Thymus (tissue), 11 donors: ENCODE data around the gene ZNF536. TPM values are rescaled to one million over a fixed set of nuclear protein-coding genes. Genes with fewer than 3 reads are reported as not detected.
"Not testable (repeated sequence)": the region's sequence is repeated elsewhere in the genome, so short reads cannot be mapped to it uniquely, and the experiment has no call there.

ENCODE experiments used
- DNase-seq, 9 donors: peaks; one replicate each; pipeline ENCODE4 v3.0.0-alpha.2; 2013; ENCODE audit warnings: low spot score in 9 of 9, low read depth in 6 of 9, missing footprints in 1 of 9
- H3K27ac ChIP-seq, 2 donors: one replicate each; pipeline ENCODE4 v1.5.1; 2013; ENCODE audit warnings: control low read depth in 1 of 2, low read depth in 1 of 2, low read length in 1 of 2, mild to moderate bottlenecking in 1 of 2, moderate library complexity in 1 of 2
- H3K27me3 ChIP-seq, 2 donors: one replicate each; pipeline ENCODE4 v1.5.1; 2013; ENCODE audit warnings: low read length in 1 of 2; ENCODE audit not compliant: control insufficient read depth in 2 of 2, insufficient read depth in 1 of 2
- H3K36me3 ChIP-seq, 2 donors: one replicate each; pipeline ENCODE4 v1.5.1; 2013; ENCODE audit warnings: low read length in 1 of 2, mild to moderate bottlenecking in 1 of 2, moderate library complexity in 1 of 2; ENCODE audit not compliant: control insufficient read depth in 2 of 2, insufficient read depth in 2 of 2
- H3K4me1 ChIP-seq, 2 donors: one replicate each; pipeline ENCODE4 v1.5.1; 2013; ENCODE audit warnings: low read length in 2 of 2; ENCODE audit not compliant: control insufficient read depth in 2 of 2, insufficient read depth in 2 of 2
- H3K4me3 ChIP-seq, 2 donors: one replicate each; pipeline ENCODE4 v1.5.1; 2013; ENCODE audit warnings: low read length in 2 of 2, control low read depth in 1 of 2, mild to moderate bottlenecking in 1 of 2
- H3K9me3 ChIP-seq, 2 donors: one replicate each; pipeline ENCODE4 v1.5.1; 2013; ENCODE audit warnings: low read length in 1 of 2, mild to moderate bottlenecking in 1 of 2; ENCODE audit not compliant: control insufficient read depth in 2 of 2, insufficient read depth in 1 of 2
- WGBS: extraction: QIAGEN DNeasy Blood & Tissue Kit; methylation state at CpG from one replicate; pipeline ENCODE4 v1.1.7; 2013; 5-methylcytosine and 5-hydroxymethylcytosine counted together
- polyA plus RNA-seq: library from polyadenylated mRNA; stranded (reverse); fragments of 200-250 nt; gene quantifications from one replicate; pipeline ENCODE4 v1.2.3, GENCODE V29; 2013
- total RNA-seq: library from RNA; stranded (reverse); fragments of 120-200 nt; gene quantifications from one replicate; pipeline ENCODE4 v1.2.4, GENCODE V29; 2013
- donor health status: healthy.

Gene ZNF536
- total and polyA plus RNA-seq, 2 donors = 0.05 to 0.11 TPM

DNA sequence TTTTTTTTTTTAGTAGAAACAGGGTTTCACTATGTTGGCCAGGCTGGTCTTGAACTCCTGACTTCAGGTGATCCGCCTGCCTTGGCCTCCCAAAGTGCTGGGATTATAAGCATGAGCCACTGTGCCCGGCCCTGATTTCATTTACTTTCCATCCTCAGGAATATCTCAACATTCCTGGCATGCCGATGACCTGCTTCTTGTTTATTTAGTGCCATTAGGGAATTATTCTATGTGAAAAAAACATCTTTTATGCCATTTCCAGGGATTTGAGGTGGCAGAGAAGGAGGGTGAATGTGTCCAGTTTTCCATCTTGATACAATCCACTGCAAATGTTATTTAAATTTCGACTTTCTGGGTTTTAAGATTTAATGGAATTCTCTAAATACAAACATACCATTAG lies 45.0 kb downstream of the ZNF536 start:
- H3K27me3 ChIP-seq, H3K27ac ChIP-seq, H3K4me1 ChIP-seq, H3K4me3 ChIP-seq, DNase-seq, H3K9me3 ChIP-seq, H3K36me3 ChIP-seq: not testable (repeated sequence)
- WGBS = 85% methylated on average over 4 of the region's 4 CpGs

DNA sequence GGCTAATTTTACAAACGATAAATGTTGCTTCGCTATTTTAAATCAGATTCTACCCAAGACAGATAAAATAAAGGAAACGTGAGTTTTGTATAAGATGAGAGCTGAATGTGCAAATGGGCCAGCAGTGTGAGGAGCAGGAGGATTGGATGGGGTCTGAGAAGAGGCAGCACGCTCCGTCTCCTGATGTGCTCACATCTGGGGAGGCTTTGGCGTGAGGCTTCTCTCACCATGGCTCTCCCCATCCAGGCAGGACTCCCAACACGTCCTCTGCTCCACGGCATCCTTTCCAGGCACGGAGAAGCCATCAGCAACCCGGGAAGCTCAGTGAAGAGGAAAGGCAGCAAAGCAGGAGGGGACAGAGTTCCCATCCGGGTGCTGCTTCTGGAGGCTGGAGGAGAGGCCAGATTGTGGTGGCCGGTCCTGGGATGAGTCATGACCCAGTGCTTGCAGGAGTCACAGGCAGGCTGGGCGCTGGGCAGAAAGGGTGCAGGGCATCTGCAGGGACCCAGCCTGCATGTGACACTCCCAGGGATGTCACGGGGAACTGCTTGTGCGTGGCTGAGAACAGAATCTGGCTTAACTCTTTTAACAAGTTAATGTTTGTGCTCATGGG lies 47.5 kb downstream of the ZNF536 start:
- DNase-seq = no peak
- no peaks in the 10 kb centered on the region for H3K36me3 ChIP-seq
- WGBS = 86% methylated on average over 15 of the region's 15 CpGs
- no peaks in the 10 kb centered on the region for H3K4me1 ChIP-seq
- H3K27ac ChIP-seq = no peak overlapping the region
- no peak overlapping the region for H3K4me3 ChIP-seq
- no peaks in the 10 kb centered on the region for H3K9me3 ChIP-seq
- H3K27me3 ChIP-seq = no peaks in the 10 kb centered on the region

- Histone ChIP-seq H3K4me3 (no peak overlapping the region), H3K27me3 (no peaks in the 10 kb centered on the region), H3K9me3 (no peaks in the 10 kb centered on the region), H3K36me3 (no peaks in the 10 kb centered on the region), H3K4me1 (no peaks in the 10 kb centered on the region), H3K27ac (no peak overlapping the region)
- WGBS = 85% methylated on average over 8 of the region's 8 CpGs
- DNase-seq = no peak
Observed at GRCh38 chr19:30420316-30420715, 48.1 kb downstream of the ZNF536 start.

DNA sequence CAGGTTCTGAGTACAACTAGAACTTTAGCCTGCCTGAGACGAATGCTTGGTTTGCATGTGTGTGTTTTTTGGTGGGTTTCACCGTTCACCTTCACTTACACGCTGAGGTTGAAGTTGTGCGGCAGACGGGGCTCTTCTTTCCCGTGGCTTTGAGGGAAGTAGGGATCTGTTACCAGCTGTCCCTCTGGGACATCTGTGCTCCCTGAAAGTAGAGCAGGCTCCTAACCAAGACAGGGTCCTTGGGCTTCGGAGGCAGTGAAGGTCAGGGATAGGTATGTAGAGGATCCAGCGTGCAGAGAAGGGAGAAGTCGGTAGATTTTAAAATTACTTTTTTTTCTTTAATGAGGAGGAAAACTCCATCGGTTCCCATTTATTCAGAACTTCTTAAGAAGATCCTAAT lies 48.7 kb downstream of the ZNF536 start:
- DNase-seq = no peak
- Histone ChIP-seq H3K9me3 (no peaks in the 10 kb centered on the region), H3K27me3 (no peaks in the 10 kb centered on the region), H3K4me1 (no peaks in the 10 kb centered on the region), H3K36me3 (no peaks in the 10 kb centered on the region), H3K27ac (no peak overlapping the region), H3K4me3 (no peak overlapping the region)
- 89% methylated on average over 10 of the region's 10 CpGs for WGBS

- Histone ChIP-seq H3K27me3 (no peaks in the 10 kb centered on the region), H3K4me3 (no peak overlapping the region), H3K36me3 (no peaks in the 10 kb centered on the region), H3K27ac (no peak overlapping the region), H3K9me3 (no peaks in the 10 kb centered on the region), H3K4me1 (no peaks in the 10 kb centered on the region)
- 96% methylated on average over 8 of the region's 8 CpGs for WGBS
- DNase-seq = no peak
Observed at GRCh38 chr19:30421571-30421970, 49.4 kb downstream of the ZNF536 start.

- 88% methylated on average over 11 of the region's 11 CpGs for WGBS
- DNase-seq = no peak
- H3K9me3 ChIP-seq = no peaks in the 10 kb centered on the region
- H3K4me3 ChIP-seq = no peak overlapping the region
- H3K4me1 ChIP-seq = no peaks in the 10 kb centered on the region
- H3K27me3 ChIP-seq = no peaks in the 10 kb centered on the region
- no peak overlapping the region for H3K27ac ChIP-seq
- H3K36me3 ChIP-seq = no peaks in the 10 kb centered on the region
Observed at GRCh38 chr19:30423481-30423880, 51.3 kb downstream of the ZNF536 start.

DNA sequence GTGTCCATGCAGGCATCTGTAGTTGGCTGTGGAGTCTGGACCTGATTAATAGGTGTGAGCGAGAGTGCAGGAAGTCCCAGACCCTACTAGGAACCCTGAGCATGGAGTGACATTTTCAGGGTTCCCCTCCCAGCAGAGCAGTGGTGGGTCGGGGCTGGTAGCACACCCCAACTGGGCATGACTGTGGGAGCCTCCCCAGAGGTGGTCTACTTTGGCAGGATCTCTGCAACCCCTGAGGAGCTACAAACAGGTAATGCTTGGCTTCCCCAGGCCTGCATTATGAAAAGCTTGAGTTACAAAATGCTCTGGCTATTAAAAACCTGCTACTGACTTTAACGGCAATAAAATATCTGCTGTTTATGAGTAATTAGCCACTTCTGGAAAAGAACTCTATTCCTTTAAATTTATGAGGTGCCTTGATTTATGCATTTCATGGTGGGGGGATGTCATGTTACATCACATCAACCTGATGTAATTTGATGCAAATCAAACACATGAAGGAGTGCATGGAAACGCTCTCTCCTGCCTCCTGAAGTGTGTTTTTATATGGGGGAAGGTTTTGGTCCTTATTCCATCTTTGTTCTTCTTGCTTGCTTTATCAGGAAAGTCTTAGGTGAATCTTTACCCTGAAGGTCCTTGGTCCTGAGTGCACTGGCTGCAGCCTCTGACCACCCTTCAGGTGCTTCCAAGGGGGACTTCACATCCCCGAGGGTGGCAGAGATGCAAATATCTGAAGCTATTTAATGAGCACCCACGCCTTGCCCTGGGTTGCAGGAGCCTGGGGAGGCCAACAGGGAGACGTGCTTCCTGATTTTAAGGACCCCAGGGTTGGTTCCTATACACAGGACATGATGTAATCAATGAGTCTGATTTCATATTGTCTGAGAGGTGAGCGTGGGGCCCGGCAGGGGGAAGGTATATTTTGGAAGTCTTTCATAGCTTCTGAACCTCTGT lies 54.0 kb downstream of the ZNF536 start:
- H3K4me1 ChIP-seq = no peaks in the 10 kb centered on the region
- no peak for DNase-seq
- no peaks in the 10 kb centered on the region for H3K27me3 ChIP-seq
- no peak overlapping the region for H3K4me3 ChIP-seq
- WGBS = 86% methylated on average over 9 of the region's 9 CpGs
- no peaks in the 10 kb centered on the region for H3K36me3 ChIP-seq
- H3K27ac ChIP-seq = no peak overlapping the region
- no peaks in the 10 kb centered on the region for H3K9me3 ChIP-seq

DNA sequence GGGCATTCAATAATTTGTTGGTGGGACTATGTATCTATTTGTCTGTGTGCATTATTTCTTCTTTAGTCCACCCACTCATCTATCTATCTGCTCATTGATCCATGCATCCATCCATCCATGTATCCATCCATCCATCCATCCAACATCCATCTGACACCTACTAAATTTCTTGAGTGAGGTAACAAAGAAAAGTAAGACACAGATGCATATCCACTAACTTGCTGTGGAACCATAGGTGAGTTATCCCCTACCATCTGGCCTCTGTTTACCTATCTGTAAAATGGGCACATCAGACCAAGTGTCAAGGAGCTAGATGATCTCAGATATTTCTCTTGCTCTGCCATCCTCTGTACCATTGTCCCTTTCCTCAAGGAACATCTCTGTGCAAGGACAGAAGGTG lies 54.7 kb downstream of the ZNF536 start:
- Histone ChIP-seq H3K27ac (no peak overlapping the region), H3K4me3 (no peak overlapping the region), H3K9me3 (no peaks in the 10 kb centered on the region), H3K36me3 (no peaks in the 10 kb centered on the region), H3K27me3 (no peaks in the 10 kb centered on the region), H3K4me1 (no peaks in the 10 kb centered on the region)
- DNase-seq = no peak

DNA sequence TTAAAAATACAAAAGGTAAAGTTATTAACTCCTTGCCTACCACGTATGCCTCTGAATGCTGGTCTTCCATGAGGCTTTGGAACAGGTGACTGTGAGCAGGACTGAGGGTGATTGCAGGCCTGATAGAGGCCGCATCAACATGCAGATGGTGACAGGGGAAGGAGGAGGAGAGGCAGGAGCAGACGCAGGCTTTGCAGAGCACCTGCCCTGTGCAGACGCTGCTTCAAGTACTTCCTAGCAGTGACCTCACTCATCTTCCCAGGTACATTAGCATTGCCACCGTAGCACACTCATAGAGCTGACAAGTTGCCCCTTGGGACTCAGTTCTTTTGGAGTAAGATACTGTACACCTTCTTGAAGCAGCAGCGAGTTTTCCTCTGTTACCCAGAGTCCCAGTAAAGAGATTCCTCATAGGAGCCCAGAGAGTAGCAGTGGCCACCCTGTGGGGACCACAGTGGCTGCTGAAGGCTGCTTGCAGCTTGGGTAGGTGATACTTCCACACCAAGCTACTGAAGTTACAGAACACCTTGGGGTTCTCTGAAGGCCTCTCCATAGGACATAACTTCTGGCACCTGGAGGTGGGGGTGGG lies 56.0 kb downstream of the ZNF536 start:
- 89% methylated on average over 6 of the region's 6 CpGs for WGBS
- Histone ChIP-seq H3K4me3 (no peak overlapping the region), H3K36me3 (no peaks in the 10 kb centered on the region), H3K4me1 (no peaks in the 10 kb centered on the region), H3K27ac (no peak overlapping the region), H3K9me3 (no peaks in the 10 kb centered on the region), H3K27me3 (no peaks in the 10 kb centered on the region)
- DNase-seq = no peak
